GM12874 (cell line): Measurements from ENCODE around the gene GDPGP1.

ENCODE experiments used
- TF ChIP-seq, protein P1 (sequence below): IDR thresholded peaks from 2 replicates; pipeline ENCODE4 v1.5.1; 2011; ENCODE audit warnings: low read depth, mild to moderate bottlenecking, control low read depth, low read length, moderate library complexity; ENCODE audit not compliant: insufficient read depth

The GDPGP1 gene

DNA sequence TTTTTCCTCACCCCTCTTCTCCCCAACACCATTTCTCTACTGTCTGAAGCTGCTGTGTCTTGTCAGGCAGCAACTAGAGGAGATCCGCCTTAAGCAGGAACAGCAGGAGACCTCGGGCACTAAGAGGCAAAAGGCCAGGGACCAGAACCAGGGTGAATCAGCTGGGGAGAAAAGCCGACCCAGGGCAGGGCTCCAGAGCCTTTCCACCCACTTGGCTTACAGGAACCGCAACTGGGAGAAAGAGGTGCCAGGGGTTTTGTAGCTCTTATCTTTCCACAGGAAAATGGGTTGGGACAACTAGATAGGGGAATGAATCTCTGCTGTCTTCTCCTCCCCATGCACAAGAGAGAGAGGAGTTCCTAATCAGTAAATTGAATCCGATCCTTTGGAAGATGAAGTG is 28.4 kb downstream of the GDPGP1 start:
- TF ChIP-seq, protein P1, sequence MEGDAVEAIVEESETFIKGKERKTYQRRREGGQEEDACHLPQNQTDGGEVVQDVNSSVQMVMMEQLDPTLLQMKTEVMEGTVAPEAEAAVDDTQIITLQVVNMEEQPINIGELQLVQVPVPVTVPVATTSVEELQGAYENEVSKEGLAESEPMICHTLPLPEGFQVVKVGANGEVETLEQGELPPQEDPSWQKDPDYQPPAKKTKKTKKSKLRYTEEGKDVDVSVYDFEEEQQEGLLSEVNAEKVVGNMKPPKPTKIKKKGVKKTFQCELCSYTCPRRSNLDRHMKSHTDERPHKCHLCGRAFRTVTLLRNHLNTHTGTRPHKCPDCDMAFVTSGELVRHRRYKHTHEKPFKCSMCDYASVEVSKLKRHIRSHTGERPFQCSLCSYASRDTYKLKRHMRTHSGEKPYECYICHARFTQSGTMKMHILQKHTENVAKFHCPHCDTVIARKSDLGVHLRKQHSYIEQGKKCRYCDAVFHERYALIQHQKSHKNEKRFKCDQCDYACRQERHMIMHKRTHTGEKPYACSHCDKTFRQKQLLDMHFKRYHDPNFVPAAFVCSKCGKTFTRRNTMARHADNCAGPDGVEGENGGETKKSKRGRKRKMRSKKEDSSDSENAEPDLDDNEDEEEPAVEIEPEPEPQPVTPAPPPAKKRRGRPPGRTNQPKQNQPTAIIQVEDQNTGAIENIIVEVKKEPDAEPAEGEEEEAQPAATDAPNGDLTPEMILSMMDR = no peak

DNA sequence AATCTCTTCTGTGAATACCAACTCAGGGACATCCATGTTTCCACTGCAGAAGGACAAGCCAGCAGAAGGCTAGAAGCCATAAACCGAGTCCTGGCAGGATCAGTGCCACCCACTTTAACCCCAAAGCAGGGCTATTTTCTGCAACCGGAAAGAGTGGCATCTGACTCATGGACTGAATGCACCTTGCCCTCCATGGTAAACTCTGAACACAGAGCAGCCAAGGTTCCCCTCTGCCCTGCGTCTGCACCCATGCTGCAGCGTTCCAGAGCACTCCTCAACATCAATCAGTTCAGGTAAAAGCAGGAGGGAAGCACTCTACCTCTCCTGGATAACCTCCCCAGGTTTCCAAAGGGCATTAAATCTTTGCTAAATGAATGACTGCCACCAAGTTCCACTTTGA is 30.7 kb downstream of the GDPGP1 start:
- TF ChIP-seq, protein P1 = no peak

DNA sequence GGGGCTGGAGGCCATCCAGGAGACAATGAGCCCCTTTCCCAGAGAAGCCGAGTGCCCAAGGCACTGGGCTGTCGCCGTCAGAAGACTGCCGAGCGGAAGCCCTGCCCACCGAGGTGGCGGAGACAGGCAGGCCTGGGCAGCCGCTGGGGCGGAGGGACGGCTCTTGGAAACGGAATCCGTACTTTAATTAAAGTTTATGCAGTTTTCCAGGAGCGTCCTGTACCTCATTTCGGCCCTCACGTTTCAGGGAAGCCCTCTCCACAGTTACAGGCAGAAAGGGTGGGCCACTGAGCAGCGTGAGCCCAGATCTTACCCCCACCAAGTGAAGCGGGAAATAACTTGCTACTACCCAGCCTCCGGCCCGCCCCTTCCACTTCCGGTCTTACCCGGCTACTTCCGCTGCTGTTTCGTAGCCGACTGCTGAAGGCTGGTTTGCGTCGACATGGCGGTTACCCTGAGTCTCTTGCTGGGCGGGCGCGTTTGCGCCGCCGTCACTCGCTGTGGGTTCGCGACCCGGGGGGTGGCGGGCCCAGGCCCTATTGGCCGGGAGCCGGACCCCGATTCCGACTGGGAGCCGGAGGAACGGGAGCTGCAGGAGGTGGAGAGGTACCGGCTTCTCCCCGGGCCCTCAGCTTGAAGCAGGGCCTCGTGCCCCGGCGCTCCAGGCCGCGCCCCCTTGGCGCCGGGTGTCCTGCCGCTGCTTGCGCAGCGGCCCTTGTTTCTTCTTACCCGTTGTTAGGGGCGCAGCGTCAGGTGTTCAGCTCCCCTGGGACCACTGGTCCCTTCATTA is 31.5 kb downstream of the GDPGP1 start, which contains the start of gene NGRN:
Gene NGRN (plus strand): TSS at position 402 of the 790 bp plus-strand sequence. CDS start 41 bp downstream, at position 443.
- TF ChIP-seq, protein P1 = no peak

DNA sequence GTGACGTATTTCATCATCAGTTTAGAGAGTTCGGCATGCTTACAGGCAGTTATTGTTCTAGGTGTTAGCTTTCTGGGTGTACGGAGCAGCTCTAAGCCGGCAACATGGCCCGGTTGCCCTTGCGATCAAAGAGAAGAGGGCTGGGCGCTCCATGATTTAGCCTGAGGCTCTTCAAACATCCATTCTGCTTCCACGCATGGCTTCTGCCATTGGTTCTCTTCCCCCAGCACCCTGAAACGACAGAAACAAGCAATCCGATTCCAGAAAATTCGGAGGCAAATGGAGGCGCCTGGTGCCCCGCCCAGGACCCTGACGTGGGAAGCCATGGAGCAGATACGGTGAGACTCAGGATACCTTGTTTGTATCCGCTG is 32.0 kb downstream of the GDPGP1 start:
- TF ChIP-seq, protein P1 = no peak

DNA sequence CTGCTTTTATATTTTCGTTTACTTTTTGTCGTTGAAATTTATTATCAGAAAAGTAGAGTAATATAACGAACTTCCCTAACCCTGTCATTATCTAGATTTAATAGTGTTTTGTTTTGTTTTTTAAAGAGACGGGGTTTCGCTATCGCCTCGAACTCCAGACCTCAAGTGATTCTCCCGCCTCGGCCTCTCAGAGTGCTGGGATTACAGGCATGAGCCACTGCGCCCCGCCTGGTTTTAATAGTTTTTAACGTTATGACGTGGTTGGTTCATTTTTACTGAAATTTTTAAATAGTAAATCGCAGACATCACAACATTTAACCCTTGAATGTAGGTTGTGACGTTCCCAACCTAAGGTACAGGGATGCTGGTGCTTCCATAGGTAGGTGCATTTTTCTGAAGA is 32.5 kb downstream of the GDPGP1 start:
- TF ChIP-seq, protein P1 = no peak

DNA sequence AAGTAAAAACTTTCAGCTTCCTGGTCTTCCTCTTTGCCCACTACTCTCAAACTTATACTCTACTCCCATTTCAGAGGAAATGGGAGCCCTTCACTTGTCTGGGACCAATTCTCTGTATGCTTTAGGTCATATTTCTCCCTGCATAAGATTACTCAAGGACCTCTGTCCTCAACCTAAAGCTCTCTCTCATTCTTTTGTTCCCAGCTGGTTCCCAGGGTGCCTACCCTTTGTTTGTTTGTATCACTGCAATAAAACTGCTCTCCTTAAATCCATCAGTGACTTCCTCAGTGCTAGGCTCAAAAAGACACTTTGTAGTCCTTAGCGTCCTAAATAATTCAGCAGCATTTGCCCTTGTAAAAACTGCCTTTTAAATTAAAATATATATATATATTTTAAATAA is 34.4 kb downstream of the GDPGP1 start:
- TF ChIP-seq, protein P1 = no peak

DNA sequence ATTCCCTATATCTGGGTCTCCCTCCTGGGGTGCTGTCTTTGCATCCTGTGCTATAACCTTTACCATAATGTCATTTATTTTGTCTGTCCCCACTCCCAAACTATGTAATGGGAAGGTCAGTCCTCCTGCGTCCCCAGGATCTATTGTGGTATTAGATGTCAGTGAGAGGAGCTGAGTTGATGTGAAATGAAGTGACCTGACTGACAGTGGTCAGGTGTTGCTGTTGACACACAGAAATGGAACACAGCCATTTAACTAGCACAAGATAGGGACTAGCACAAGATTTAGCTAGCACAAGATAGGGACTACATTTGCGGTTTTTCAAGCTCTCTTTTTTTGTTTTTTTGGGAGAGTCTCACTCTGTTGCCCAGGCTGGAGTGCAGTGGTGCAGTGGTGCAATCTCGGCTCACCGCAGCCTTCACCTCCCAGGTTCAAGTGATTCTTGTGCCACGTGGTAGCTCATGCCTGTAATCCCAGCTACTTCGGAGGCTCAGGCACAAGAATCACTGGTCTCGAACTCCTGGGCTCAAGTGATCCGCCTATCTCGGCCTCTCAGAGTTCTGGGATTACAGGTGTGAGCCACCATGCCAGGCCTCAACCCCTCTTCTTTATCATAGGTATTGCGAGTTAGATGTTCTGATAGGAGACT is 36.6 kb downstream of the GDPGP1 start:
- TF ChIP-seq, protein P1 = no peak
